GM12874 (cell line): ENCODE measurements around the gene AMD1.

Experiments used
- TF ChIP-seq, protein P1 (sequence below): IDR thresholded peaks from 2 replicates; pipeline ENCODE4 v1.5.1; 2011; ENCODE audit warnings: low read depth, mild to moderate bottlenecking, control low read depth, low read length, moderate library complexity; ENCODE audit not compliant: insufficient read depth

Gene AMD1

DNA sequence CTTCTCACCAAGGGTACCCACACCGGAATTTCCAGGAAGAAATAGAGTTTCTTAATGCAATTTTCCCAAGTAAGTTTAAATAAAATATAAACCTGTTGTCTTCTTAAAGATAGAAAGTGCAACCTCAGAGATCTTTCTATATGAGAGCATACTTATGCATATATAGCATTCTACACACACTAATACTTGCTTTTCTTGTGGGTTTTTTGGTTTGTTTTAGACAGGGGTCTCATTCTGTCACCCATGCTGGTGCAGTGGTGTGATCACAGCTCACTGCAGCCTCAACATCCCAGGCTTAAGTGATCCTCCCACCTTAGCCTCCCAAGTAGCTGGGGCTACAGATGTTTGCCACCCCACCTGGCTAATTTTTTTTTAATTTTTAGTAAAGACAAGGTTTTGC lies 15.7 kb downstream of the AMD1 start:
- TF ChIP-seq, protein P1, sequence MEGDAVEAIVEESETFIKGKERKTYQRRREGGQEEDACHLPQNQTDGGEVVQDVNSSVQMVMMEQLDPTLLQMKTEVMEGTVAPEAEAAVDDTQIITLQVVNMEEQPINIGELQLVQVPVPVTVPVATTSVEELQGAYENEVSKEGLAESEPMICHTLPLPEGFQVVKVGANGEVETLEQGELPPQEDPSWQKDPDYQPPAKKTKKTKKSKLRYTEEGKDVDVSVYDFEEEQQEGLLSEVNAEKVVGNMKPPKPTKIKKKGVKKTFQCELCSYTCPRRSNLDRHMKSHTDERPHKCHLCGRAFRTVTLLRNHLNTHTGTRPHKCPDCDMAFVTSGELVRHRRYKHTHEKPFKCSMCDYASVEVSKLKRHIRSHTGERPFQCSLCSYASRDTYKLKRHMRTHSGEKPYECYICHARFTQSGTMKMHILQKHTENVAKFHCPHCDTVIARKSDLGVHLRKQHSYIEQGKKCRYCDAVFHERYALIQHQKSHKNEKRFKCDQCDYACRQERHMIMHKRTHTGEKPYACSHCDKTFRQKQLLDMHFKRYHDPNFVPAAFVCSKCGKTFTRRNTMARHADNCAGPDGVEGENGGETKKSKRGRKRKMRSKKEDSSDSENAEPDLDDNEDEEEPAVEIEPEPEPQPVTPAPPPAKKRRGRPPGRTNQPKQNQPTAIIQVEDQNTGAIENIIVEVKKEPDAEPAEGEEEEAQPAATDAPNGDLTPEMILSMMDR: no peak

DNA sequence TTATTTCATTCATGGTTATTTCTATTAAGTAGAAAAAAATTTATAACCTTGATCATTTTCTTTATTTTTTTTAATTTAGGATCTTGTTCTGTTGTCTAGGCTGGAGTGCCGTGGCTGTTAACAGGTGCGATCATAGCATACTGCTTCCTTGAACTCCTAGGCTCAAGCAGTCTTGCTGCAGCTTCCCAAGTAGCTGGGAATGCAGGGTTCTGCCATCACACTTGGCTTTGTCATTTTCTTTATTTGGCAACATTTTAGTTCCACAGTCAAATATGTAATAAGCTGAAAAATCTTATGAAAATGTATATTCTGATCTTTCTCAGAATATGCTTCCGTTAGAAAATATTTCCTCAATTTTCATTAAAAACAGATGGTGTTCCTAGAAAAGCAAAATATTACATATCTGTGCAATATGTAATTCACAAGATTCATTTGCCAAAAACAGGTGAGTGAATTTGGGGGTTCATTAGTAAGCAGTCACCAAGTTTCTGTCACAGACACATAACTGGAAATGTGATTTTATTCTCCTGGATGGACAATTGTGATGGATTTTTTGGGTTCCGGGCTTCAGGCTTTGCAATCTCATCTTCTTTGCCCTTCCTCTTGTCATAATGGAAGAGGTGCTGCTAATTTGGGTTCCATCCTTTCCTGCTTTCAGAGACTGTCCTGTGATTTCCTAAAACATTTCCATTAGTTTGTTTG lies 21.5 kb downstream of the AMD1 start:
- TF ChIP-seq, protein P1: no peak

DNA sequence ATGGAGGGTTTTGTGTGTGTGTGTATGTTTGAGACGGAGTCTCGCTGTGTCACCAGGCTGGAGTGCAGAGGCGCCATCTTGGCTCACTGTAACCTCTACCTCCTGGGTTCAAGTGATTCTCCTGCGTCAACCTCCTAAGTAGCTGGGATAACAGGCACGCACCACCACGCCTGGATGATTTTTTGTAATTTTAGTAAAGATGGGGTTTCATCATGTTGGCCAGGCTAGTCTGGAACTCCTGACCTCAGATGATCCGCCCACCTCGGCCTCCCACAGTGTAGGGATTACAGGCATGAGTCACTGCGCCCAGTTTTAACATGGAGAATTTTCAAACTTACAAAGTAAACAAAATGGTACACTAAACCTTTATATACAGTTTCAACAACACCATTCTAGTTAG lies 22.8 kb downstream of the AMD1 start:
- TF ChIP-seq, protein P1: no peak

DNA sequence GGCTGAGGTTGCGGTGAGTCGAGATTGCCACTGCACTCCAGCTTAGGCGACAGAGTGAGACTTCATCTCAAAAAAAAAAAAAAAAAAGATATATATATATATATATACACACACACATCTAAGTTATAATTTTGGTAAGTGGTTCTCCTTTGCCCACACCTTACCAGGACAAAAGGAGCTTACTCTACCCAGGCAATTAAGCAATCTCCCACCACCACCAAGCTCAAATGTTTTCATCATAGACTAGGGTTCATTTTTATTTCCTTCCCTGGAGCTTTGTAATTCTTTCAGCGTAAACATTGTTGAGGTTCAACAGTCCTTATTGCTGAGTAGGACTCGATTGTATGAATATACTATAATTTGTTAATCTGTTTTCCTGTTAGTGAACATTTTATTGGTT lies 23.5 kb downstream of the AMD1 start:
- TF ChIP-seq, protein P1: no peak

DNA sequence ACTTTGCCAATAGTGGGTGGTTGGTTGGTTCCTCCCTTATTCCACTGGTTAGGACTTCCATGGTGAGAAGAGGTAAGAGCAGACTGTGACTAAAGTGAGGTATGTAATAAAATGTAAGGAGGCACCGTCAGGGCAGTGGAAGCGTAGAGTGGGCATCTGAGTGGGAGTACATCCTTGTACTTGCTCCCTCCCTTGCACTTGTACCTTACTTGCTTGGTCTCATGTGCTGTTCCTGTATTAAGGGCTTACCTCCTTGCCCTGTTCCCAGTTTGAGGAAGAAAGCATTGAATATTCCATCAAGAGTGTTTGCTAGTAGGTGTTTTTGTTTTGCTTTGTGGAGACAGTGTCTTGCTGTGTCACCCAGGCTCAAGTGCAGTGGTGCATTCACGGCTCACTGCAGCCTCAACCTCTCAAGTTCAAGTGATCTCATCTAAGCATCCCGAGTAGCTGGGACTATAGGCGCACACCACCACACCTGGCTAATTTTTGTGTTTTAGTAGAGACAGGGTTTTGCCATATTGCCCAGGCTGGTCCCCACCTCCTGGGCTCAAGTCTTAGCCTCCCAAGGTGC lies 25.5 kb downstream of the AMD1 start:
- TF ChIP-seq, protein P1: no peak

DNA sequence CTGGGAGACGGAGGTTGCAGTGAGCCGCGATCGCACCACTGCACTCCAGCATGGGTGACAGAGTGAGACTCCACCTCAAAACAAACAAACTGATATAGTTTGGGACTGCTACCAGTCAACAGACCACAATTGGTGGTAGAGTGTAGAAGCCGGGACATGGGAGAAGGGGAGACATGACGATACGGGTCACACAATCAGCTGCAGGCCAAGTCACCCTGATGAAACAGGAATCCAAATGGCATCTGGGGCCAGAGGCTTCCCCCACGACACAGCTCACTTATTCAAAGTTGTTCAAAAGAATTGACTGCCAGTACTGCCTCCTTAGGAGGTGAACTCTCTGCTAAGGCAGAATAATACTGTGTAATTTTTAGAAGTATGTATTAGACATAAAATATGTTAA lies 27.5 kb downstream of the AMD1 start:
- TF ChIP-seq, protein P1: no peak

DNA sequence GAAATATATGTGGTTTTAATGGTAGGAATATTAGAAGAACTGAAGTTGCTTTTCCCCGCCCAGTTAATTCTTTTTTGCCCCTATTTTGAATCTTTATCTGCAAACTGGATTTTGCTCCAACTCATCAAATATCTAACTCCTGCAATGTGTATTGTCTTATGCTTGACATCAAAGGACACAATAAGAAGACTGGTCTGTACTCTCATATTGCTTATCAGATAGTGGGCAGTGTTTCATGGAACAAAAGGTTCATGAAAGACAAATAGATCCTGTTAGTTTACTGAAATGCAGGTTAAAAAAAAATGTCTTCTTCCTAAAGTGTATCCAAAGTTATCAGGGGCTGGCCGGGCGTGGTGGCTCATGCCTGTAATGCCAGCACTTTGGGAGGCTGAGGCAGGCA lies 56.2 kb downstream of the AMD1 start:
- TF ChIP-seq, protein P1: no peak
